Stomach smooth muscle (tissue), 2 donors: ENCODE results near the gene FOXK1.
A peak's percentile ranks its signal among the peaks of the same experiment; 100 is the strongest.

Experiments used
- H3K27ac ChIP-seq: one replicate; pipeline ENCODE4 v1.7.0; 2013; ENCODE audit warnings: mild to moderate bottlenecking, low read length, inconsistent platforms
- H3K27me3 ChIP-seq, 2 donors: one replicate each; pipeline ENCODE4 v1.7.0; 2013; ENCODE audit warnings: low read length in 2 of 2; ENCODE audit not compliant: insufficient read depth in 2 of 2, control insufficient read depth in 1 of 2
- H3K36me3 ChIP-seq, 2 donors: one replicate each; pipeline ENCODE4 v1.7.0; 2013; ENCODE audit warnings: low read length in 2 of 2; ENCODE audit not compliant: control insufficient read depth in 2 of 2, insufficient read depth in 2 of 2
- H3K4me1 ChIP-seq: one replicate; pipeline ENCODE4 v1.7.0; 2013; ENCODE audit warnings: low read length; ENCODE audit not compliant: control insufficient read depth, insufficient read depth
- H3K4me3 ChIP-seq, 2 donors: one replicate each; pipeline ENCODE4 v1.7.0; 2013; ENCODE audit warnings: low read length in 2 of 2
- H3K9ac ChIP-seq, 2 donors: one replicate each; pipeline ENCODE4 v1.7.0; 2013; ENCODE audit warnings: low read length in 2 of 2, mild to moderate bottlenecking in 1 of 2
- H3K9me3 ChIP-seq, 2 donors: one replicate each; pipeline ENCODE4 v1.7.0; 2013; ENCODE audit warnings: low read length in 2 of 2; ENCODE audit not compliant: control insufficient read depth in 2 of 2
- donor health status: healthy.
- donor health status: Pancreatic carcinoma.

FOXK1 gene

DNA sequence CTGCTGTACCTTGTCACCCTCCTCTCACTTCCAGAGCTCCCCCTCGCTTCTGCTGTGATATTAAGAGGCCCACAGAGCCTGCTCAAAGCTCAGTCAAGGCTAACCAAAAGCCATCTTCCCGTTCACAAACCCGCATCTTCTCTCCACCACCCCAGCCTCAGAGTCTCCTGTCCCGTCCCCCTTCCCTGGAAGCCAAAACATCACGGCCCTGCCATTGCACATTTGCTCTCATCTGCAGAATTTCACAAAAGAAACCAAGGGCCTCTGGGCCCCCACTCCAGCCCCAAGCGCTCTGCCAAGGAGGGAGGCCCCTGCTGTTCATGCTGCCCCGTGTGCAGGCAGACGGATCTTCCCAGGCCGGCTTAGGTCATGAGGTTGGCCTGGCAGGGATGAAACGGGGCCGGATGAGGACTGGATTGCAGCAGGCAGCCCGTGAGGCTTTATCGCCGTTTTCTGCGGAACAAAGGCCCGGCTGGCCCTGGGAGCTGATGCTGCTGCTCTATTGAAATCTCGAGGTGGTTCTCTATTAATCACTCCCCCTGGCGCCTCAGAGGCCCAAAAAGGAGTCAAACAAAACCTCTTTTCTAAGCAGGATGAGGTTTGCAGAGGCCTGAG, 31.6 kb upstream of the FOXK1 start:
- peak overlapping the region; percentile 3 to 40 for H3K4me3 ChIP-seq
- H3K27me3 ChIP-seq = no peaks in the 10 kb centered on the region
- no peaks in the 10 kb centered on the region for H3K9me3 ChIP-seq
- H3K4me1 ChIP-seq = peaks cover 11% of the 10 kb centered on the region
- H3K27ac ChIP-seq = peak overlapping the region; percentile 41
- H3K9ac ChIP-seq = peak overlapping the region; percentile 55 to 62
- no peaks in the 10 kb centered on the region for H3K36me3 ChIP-seq

- Histone ChIP-seq H3K36me3 (no peaks in the 10 kb centered on the region), H3K27me3 (no peaks in the 10 kb centered on the region), H3K9me3 (no peaks in the 10 kb centered on the region), H3K9ac (no peak overlapping the region), H3K4me1 (peaks cover 11% of the 10 kb centered on the region), H3K4me3 (no peak overlapping the region), H3K27ac (no peak overlapping the region)
Observed at GRCh38 chr7:4653771-4654170, 28.3 kb upstream of the FOXK1 start.

DNA sequence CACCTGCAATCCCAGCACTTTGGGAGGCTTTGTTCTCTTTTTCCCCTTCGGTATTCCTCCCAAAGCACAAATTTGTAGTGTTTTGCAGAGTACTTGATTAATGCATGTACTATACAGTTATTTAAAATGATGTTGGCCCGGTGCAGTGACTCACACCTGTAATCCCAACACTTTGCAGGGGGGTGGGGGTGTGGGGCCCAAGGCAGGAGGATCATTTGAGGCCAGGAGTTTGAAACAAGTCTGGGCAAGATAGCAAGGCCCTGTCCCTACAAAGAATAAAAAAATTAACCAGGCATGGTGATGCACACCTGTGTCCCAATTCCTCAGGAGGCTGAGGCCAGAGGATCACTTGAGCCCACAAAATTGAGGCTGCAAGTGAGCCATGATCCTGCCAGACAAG, 26.8 kb upstream of the FOXK1 start:
- no peak overlapping the region for H3K9ac ChIP-seq
- H3K27ac ChIP-seq = no peak overlapping the region
- H3K27me3 ChIP-seq = no peaks in the 10 kb centered on the region
- H3K4me3 ChIP-seq = no peak overlapping the region
- H3K9me3 ChIP-seq = peaks cover 6 to 7% of the 10 kb centered on the region in 2 donors
- H3K4me1 ChIP-seq = peaks cover 9% of the 10 kb centered on the region
- H3K36me3 ChIP-seq = no peaks in the 10 kb centered on the region

DNA sequence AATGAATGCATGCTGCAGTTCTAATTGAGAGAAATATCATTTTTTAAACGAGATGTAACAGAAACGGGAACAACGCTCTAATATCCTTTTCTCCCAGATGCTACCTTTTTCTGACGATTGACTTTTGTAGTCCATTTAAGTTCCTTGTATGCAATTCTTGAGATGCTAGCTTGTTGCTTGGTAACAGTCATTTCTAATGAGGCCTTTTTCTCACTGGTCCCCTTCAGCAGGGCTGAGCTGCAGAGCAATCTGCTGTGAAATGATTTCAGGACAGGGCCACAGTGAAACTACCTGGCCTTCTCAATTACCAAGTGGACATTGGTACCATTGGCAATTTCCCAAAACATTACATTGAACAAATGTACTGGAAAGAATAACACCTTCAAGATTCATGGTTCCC, 26.2 kb upstream of the FOXK1 start:
- no peaks in the 10 kb centered on the region for H3K36me3 ChIP-seq
- no peak overlapping the region for H3K27ac ChIP-seq
- H3K27me3 ChIP-seq = no peaks in the 10 kb centered on the region
- peaks cover 6 to 7% of the 10 kb centered on the region in 2 donors for H3K9me3 ChIP-seq
- no peak overlapping the region for H3K9ac ChIP-seq
- no peak overlapping the region for H3K4me3 ChIP-seq
- peaks cover 4% of the 10 kb centered on the region for H3K4me1 ChIP-seq

- Histone ChIP-seq H3K36me3 (no peaks in the 10 kb centered on the region), H3K27me3 (no peaks in the 10 kb centered on the region), H3K9ac (no peak overlapping the region), H3K4me3 (no peak overlapping the region), H3K9me3 (peaks cover 6 to 7% of the 10 kb centered on the region in 2 donors), H3K27ac (no peak overlapping the region), H3K4me1 (no peaks in the 10 kb centered on the region)
Observed at GRCh38 chr7:4657640-4658417, 24.3 kb upstream of the FOXK1 start.

- H3K4me3 ChIP-seq = no peak overlapping the region
- no peaks in the 10 kb centered on the region for H3K36me3 ChIP-seq
- H3K4me1 ChIP-seq = no peaks in the 10 kb centered on the region
- no peaks in the 10 kb centered on the region for H3K27me3 ChIP-seq
- H3K27ac ChIP-seq = no peak overlapping the region
- no peak overlapping the region for H3K9ac ChIP-seq
- peaks cover 6 to 7% of the 10 kb centered on the region in 2 donors for H3K9me3 ChIP-seq
Observed at GRCh38 chr7:4659551-4660286, 22.4 kb upstream of the FOXK1 start.

GRCh38 chr7:4661871-4662270, 20.2 kb upstream of the FOXK1 start:
- Histone ChIP-seq H3K27me3 (no peaks in the 10 kb centered on the region), H3K9me3 (peaks cover 6 to 7% of the 10 kb centered on the region in 2 donors), H3K4me3 (peak overlapping the region; percentile 47 to 49), H3K36me3 (no peaks in the 10 kb centered on the region), H3K9ac (no peak overlapping the region), H3K27ac (peak overlapping the region; percentile 18), H3K4me1 (peaks cover 6% of the 10 kb centered on the region)

- no peak overlapping the region for H3K4me3 ChIP-seq
- no peak overlapping the region for H3K9ac ChIP-seq
- no peaks in the 10 kb centered on the region for H3K27me3 ChIP-seq
- peaks cover 15% of the 10 kb centered on the region for H3K4me1 ChIP-seq
- H3K36me3 ChIP-seq = no peaks in the 10 kb centered on the region
- peaks cover 6 to 7% of the 10 kb centered on the region in 2 donors for H3K9me3 ChIP-seq
- no peak overlapping the region for H3K27ac ChIP-seq
Observed at GRCh38 chr7:4663239-4664018, 18.7 kb upstream of the FOXK1 start.

DNA sequence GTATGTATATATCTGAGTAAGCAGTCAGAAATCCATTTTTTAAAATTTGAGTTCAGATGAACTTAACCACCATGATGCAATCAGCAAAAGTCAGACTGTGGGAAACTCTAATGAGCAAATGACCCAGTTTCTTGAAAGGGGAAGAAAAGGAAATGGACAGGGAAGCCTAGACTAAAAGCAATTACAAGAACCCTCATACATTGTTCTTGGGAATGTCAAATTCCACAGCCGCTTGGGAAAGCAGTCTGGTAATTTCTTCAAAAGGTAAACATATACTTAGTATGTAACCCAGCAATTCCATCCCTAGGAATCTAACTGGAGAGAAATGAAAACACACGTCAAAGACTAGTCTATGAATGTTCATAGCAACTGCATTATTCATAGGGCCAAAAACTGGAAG, 16.4 kb upstream of the FOXK1 start:
- no peak overlapping the region for H3K4me3 ChIP-seq
- no peaks in the 10 kb centered on the region for H3K36me3 ChIP-seq
- H3K9ac ChIP-seq = peak overlapping the region in 1 of 2 donors; percentile 5
- H3K27ac ChIP-seq = peak overlapping the region; percentile 49
- no peaks in the 10 kb centered on the region for H3K27me3 ChIP-seq
- H3K9me3 ChIP-seq = no peaks in the 10 kb centered on the region
- H3K4me1 ChIP-seq = peaks cover 28% of the 10 kb centered on the region

GRCh38 chr7:4667776-4668509, 14.2 kb upstream of the FOXK1 start:
- peak overlapping the region; percentile 19 to 55 for H3K9ac ChIP-seq
- H3K4me3 ChIP-seq = peak overlapping the region in 1 of 2 donors; percentile 8
- no peaks in the 10 kb centered on the region for H3K36me3 ChIP-seq
- no peaks in the 10 kb centered on the region for H3K9me3 ChIP-seq
- H3K27me3 ChIP-seq = no peaks in the 10 kb centered on the region
- peaks cover 28% of the 10 kb centered on the region for H3K4me1 ChIP-seq
- H3K27ac ChIP-seq = peak overlapping the region; percentile 76
